Measurements from ENCODE around the gene VPS4A. TPM values are rescaled to one million over a fixed set of nuclear protein-coding genes. Genes with fewer than 3 reads are reported as not detected.
"Not testable (repeated sequence)": the region's sequence is repeated elsewhere in the genome, so short reads cannot be mapped to it uniquely, and the experiment has no call there.

VPS4A gene
- total RNA-seq, 2 experiments from 2014 or later = 30.5 to 31.2 TPM

DNA sequence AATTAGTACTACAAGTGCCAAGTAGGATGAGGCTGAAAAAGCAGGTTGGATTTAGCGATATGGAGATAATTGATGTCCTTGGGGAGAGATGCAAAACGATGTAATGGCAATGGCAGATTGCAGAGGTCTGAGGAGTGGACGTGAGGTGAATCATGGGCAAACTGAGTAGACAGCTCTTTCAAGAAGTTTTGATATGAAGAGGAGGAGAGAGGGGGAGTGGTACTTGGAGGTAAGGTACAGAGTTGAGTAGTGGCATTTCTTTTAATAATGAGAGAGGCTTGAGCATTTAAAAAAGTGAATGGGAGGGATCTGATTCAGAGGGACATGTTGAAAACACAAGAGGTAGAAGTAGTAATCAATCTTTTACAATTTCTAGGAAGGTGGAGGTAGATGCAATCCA is 17.7 kb upstream of the VPS4A start:
- ATAC-seq = peak; percentile 53
- TF ChIP-seq, protein P1, sequence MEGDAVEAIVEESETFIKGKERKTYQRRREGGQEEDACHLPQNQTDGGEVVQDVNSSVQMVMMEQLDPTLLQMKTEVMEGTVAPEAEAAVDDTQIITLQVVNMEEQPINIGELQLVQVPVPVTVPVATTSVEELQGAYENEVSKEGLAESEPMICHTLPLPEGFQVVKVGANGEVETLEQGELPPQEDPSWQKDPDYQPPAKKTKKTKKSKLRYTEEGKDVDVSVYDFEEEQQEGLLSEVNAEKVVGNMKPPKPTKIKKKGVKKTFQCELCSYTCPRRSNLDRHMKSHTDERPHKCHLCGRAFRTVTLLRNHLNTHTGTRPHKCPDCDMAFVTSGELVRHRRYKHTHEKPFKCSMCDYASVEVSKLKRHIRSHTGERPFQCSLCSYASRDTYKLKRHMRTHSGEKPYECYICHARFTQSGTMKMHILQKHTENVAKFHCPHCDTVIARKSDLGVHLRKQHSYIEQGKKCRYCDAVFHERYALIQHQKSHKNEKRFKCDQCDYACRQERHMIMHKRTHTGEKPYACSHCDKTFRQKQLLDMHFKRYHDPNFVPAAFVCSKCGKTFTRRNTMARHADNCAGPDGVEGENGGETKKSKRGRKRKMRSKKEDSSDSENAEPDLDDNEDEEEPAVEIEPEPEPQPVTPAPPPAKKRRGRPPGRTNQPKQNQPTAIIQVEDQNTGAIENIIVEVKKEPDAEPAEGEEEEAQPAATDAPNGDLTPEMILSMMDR (IDR thresholded peaks at IDR 0.05) = no peak
- Mint-ChIP-seq H3K27ac (peak overlapping the region; percentile 40), H3K9me3 (no peaks in the 10 kb centered on the region), H3K4me1 (ENCODE audit: low read depth) (peaks cover 5% of the 10 kb centered on the region), H3K4me3 (no peak overlapping the region), H3K27me3 (no peaks in the 10 kb centered on the region), H3K36me3 (ENCODE audit: low read depth) (no peaks in the 10 kb centered on the region)
- intact Hi-C loops (cut with micrococcal nuclease) = no loop called here
- no peak for DNase-seq
- ChIA-PET CTCF (interaction anchor here (0.8 kb wide), 1 partner anchor 143 kb away, joined by 3 read pairs; no protein-coding TSS in a partner anchor), POLR2A (no interaction called here)

DNA sequence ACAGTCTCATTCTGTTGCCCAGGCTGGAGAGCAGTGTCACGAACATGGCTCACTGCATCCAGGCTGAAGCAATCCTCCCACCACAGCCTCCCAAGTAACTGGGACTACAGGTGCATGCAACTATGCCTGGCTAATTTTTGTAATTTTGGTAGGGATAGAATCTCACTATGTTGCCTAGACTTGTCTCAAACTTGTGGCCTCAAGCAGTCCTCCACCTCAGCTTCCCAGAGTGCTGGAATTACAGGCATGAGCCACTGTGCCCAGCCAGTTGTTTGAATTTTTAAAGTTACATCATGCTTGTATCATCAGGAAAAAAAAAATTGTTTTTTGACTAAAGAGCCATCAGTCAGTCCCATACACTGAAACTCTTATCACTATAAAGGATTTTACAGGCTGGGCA is 17.1 kb upstream of the VPS4A start:
- H3K27me3 Mint-ChIP-seq = no peaks in the 10 kb centered on the region
- TF ChIP-seq, protein P1 (IDR thresholded peaks at IDR 0.05) = no peak
- H3K9me3 Mint-ChIP-seq = no peaks in the 10 kb centered on the region
- ChIA-PET CTCF (interaction anchor here (0.8 kb wide), 1 partner anchor 143 kb away, joined by 3 read pairs; no protein-coding TSS in a partner anchor), POLR2A (no interaction called here)
- no peak overlapping the region for H3K4me3 Mint-ChIP-seq
- ATAC-seq (no peak), DNase-seq (no peak)
- H3K27ac Mint-ChIP-seq = no peak overlapping the region
- H3K36me3 Mint-ChIP-seq (ENCODE audit: low read depth) = no peaks in the 10 kb centered on the region
- H3K4me1 Mint-ChIP-seq (ENCODE audit: low read depth) = peaks cover 5% of the 10 kb centered on the region
- intact Hi-C loops (cut with micrococcal nuclease) = no loop called here

DNA sequence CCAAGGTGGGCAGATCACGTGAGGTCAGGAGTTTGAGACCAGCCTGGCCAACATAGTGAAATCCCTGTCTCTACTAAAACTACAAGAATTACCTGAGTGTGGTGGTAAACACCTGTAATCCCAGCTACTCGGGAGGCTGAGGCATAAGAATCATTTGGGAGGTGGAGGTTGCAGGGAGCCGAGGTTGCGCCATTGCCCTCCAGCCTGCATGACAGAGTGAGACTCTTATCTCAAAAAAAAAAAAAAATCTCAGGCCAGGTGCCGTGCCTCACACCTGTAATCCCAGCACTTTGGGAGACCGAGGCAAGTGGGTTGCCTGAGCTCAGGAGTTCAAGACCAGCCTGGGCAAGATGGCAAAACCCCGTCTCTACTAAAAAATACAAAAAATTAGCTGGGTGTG is 14.4 kb upstream of the VPS4A start:
- H3K36me3 Mint-ChIP-seq (ENCODE audit: low read depth); ATAC-seq; intact Hi-C loops (cut with micrococcal nuclease); H3K4me3 Mint-ChIP-seq; H3K9me3 Mint-ChIP-seq; H3K4me1 Mint-ChIP-seq (ENCODE audit: low read depth); DNase-seq; H3K27ac Mint-ChIP-seq; CTCF ChIA-PET; H3K27me3 Mint-ChIP-seq: not testable (repeated sequence)
- POLR2A ChIA-PET = interaction anchor here (0.6 kb wide), 1 partner anchor 1514 kb away, joined by 3 read pairs; no protein-coding TSS in a partner anchor

DNA sequence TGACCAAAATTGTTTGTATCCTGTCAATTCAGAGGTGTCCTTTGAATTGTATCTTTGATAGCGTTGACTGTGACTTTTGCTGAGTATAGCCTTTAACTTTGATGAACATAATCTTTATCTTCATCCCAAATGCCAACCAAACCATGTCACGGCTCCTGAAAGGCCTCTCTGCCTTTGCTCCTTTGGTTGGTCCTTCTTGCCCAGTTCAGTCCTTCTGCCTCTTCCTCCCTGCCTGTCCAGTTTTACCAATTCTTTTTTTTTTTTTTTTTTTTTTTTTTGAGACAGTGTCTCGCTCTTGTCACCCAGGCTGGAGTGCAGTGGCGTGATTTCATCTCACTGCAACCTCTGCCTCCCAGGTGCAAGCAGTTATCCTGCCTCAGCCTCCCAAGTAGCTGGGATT is 12.9 kb upstream of the VPS4A start:
- Mint-ChIP-seq H3K36me3 (ENCODE audit: low read depth) (peaks cover 2% of the 10 kb centered on the region), H3K4me1 (ENCODE audit: low read depth) (peaks cover 4% of the 10 kb centered on the region), H3K4me3 (no peak overlapping the region), H3K27ac (no peak overlapping the region), H3K9me3 (no peaks in the 10 kb centered on the region), H3K27me3 (no peaks in the 10 kb centered on the region)
- ATAC-seq (no peak), DNase-seq (no peak)
- intact Hi-C loops (cut with micrococcal nuclease) = no loop called here
- CTCF ChIA-PET = no interaction called here
- POLR2A ChIA-PET = no interaction called here
- TF ChIP-seq, protein P1 (IDR thresholded peaks at IDR 0.05) = no peak

DNA sequence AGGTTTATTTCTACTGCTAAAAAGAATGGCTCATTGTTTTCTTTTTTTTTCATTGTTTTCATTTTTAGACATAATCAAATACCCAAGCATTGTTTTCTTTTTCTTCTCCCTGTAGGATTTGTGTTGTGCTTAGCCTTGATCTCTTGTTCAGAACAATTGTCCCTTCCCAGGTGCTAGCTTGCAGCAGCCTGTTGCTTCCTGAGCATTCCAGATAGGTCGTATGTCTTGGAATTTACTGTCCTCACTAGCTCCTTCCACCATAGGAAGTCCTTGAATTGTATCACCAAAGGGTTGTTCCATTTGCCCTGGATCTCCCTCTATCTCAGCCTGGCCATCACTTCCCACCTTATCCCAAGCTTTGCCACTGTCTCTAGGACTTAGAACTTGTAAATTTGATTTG is 10.0 kb upstream of the VPS4A start:
- ATAC-seq (no peak), DNase-seq (no peak)
- Mint-ChIP-seq H3K27me3 (no peaks in the 10 kb centered on the region), H3K36me3 (ENCODE audit: low read depth) (peaks cover 2% of the 10 kb centered on the region), H3K9me3 (no peaks in the 10 kb centered on the region), H3K27ac (no peak overlapping the region), H3K4me3 (no peak overlapping the region), H3K4me1 (ENCODE audit: low read depth) (no peaks in the 10 kb centered on the region)
- TF ChIP-seq, protein P1 (IDR thresholded peaks at IDR 0.05) = no peak
- intact Hi-C loops (cut with micrococcal nuclease) = no loop called here
- CTCF ChIA-PET = interaction anchor here (0.9 to 1.2 kb wide), 3 partner anchors 10 to 152 kb away, joined by 3 to 5 read pairs (median 4); partner anchors contain the start of gene VPS4A
- POLR2A ChIA-PET = interaction anchor here (0.7 kb wide), 1 partner anchor 151 kb away, joined by 4 read pairs; no protein-coding TSS in a partner anchor
